Measurements from ENCODE around the gene S100A9. TPM values are rescaled to one million over a fixed set of nuclear protein-coding genes. Genes with fewer than 3 reads are reported as not detected.

The S100A9 gene
- total RNA-seq, 2 donors from 2014 or later, result not detected

GRCh38 chr1:153390938-153391710, 33.5 kb downstream of the S100A9 start, which contains the start of gene S100A8:
TSS of gene S100A8 (minus strand) at chr1:153391073. CDS start at chr1:153390535, 538 bp downstream.
- H3K27ac ChIP-seq (ENCODE audit: low read depth, low read length), result no peak within 1 kb of the TSS
- 87 to 88% methylated on average over 5 to 6 of the region's 7 CpGs for WGBS, 2 experiments (ENCODE audit: insufficient coverage in 1 of 2, insufficient read length in 1 of 2)
- TF ChIP-seq CTCF (conservative IDR thresholded peaks at IDR 0.05), result no peak
- H3K9me3 ChIP-seq (ENCODE audit: control insufficient read depth, low read length), result no peaks in the 10 kb centered on the region
- no peaks in the 10 kb centered on the region for H3K27me3 ChIP-seq (ENCODE audit: control insufficient read depth, insufficient read depth, low read length, poor library complexity, severe bottlenecking)
- H3K27me3 Mint-ChIP-seq (ENCODE audit: insufficient read depth), result peaks cover 10% of the 10 kb centered on the region
- no peaks in the 10 kb centered on the region for H3K36me3 ChIP-seq (ENCODE audit: control insufficient read depth, insufficient read depth, low read length)
- no peak within 1 kb of the TSS for H3K4me3 ChIP-seq (ENCODE audit: low read length)
- H3K4me1 ChIP-seq (ENCODE audit: control insufficient read depth, insufficient read depth, low read length), result no peaks in the 10 kb centered on the region
- no peak within 1 kb of the TSS for H3K27ac Mint-ChIP-seq
- no peak for DNase-seq
- H3K9me3 Mint-ChIP-seq, result no peaks in the 10 kb centered on the region
- H3K9ac ChIP-seq (ENCODE audit: extremely low read depth, low read length, poor library complexity, severe bottlenecking), result no peak within 1 kb of the TSS
- no peaks in the 10 kb centered on the region for H3K4me1 Mint-ChIP-seq
- no peak within 1 kb of the TSS for H3K4me3 Mint-ChIP-seq
- H3K36me3 Mint-ChIP-seq (ENCODE audit: low read depth), result no peaks in the 10 kb centered on the region

GRCh38 chr1:153392258-153392657, 34.6 kb downstream of the S100A9 start:
- H3K27ac ChIP-seq (ENCODE audit: low read depth, low read length), result no peak overlapping the region
- DNase-seq, result no peak
- no peak overlapping the region for H3K4me3 ChIP-seq (ENCODE audit: low read length)
- H3K4me1 ChIP-seq (ENCODE audit: control insufficient read depth, insufficient read depth, low read length), result no peaks in the 10 kb centered on the region
- Mint-ChIP-seq H3K4me3 (no peak overlapping the region), H3K9me3 (no peaks in the 10 kb centered on the region), H3K4me1 (no peaks in the 10 kb centered on the region), H3K36me3 (ENCODE audit: low read depth) (no peaks in the 10 kb centered on the region), H3K27ac (no peak overlapping the region), H3K27me3 (ENCODE audit: insufficient read depth) (peaks cover 7% of the 10 kb centered on the region)
- WGBS, 2 experiments (ENCODE audit: insufficient coverage in 1 of 2, insufficient read length in 1 of 2), result 71 to 95% methylated on average over 1 to 2 of the region's 3 CpGs
- H3K27me3 ChIP-seq (ENCODE audit: control insufficient read depth, insufficient read depth, low read length, poor library complexity, severe bottlenecking), result no peaks in the 10 kb centered on the region
- no peak overlapping the region for H3K9ac ChIP-seq (ENCODE audit: extremely low read depth, low read length, poor library complexity, severe bottlenecking)
- no peak for TF ChIP-seq CTCF (conservative IDR thresholded peaks at IDR 0.05)
- no peaks in the 10 kb centered on the region for H3K36me3 ChIP-seq (ENCODE audit: control insufficient read depth, insufficient read depth, low read length)
- H3K9me3 ChIP-seq (ENCODE audit: control insufficient read depth, low read length), result no peaks in the 10 kb centered on the region

- Histone ChIP-seq H3K27me3 (ENCODE audit: control insufficient read depth, insufficient read depth, low read length, poor library complexity, severe bottlenecking) (no peaks in the 10 kb centered on the region), H3K9me3 (ENCODE audit: control insufficient read depth, low read length) (no peaks in the 10 kb centered on the region), H3K36me3 (ENCODE audit: control insufficient read depth, insufficient read depth, low read length) (no peaks in the 10 kb centered on the region), H3K4me3 (ENCODE audit: low read length) (no peak overlapping the region), H3K4me1 (ENCODE audit: control insufficient read depth, insufficient read depth, low read length) (no peaks in the 10 kb centered on the region), H3K9ac (ENCODE audit: extremely low read depth, low read length, poor library complexity, severe bottlenecking) (no peak overlapping the region), H3K27ac (ENCODE audit: low read depth, low read length) (no peak overlapping the region)
- H3K9me3 Mint-ChIP-seq, result no peaks in the 10 kb centered on the region
- H3K4me1 Mint-ChIP-seq, result no peaks in the 10 kb centered on the region
- no peaks in the 10 kb centered on the region for H3K36me3 Mint-ChIP-seq (ENCODE audit: low read depth)
- peaks cover 7% of the 10 kb centered on the region for H3K27me3 Mint-ChIP-seq (ENCODE audit: insufficient read depth)
- no peak overlapping the region for H3K4me3 Mint-ChIP-seq
- H3K27ac Mint-ChIP-seq, result no peak overlapping the region
- DNase-seq, result no peak
- TF ChIP-seq CTCF (conservative IDR thresholded peaks at IDR 0.05), result no peak
- WGBS, 2 experiments (ENCODE audit: insufficient coverage in 1 of 2, insufficient read length in 1 of 2), result 92 to 100% methylated on average over 1 to 3 of the region's 3 CpGs
These were observed 35.2 kb downstream of the S100A9 start for GRCh38 chr1:153392822-153393221.

Measured in endodermal cell (in vitro differentiated cells).